ENCODE results near the gene TLL2.

The TLL2 gene

GRCh38 chr10:96327462-96327861, 186.3 kb downstream of the TLL2 start:
- no peaks in the 10 kb centered on the region for H3K27me3 ChIP-seq
- H3K36me3 ChIP-seq, result no peaks in the 10 kb centered on the region
- H3K27ac ChIP-seq, result no peak overlapping the region
- no peaks in the 10 kb centered on the region for H3K9me3 ChIP-seq
- TF ChIP-seq CTCF (IDR thresholded peaks at IDR 0.05), result no peak
- no peak overlapping the region for H3K4me3 ChIP-seq (ENCODE audit: low read depth in 1 of 2, low read length in 1 of 2)
- H3K4me1 ChIP-seq (ENCODE audit: control insufficient read depth in 1 of 2, insufficient read depth in 1 of 2, low read depth in 1 of 2, low read length in 1 of 2), result no peaks in the 10 kb centered on the region

- H3K4me1 ChIP-seq (ENCODE audit: control insufficient read depth in 1 of 2, insufficient read depth in 1 of 2, low read depth in 1 of 2, low read length in 1 of 2), result no peaks in the 10 kb centered on the region
- no peaks in the 10 kb centered on the region for H3K36me3 ChIP-seq
- no peak for TF ChIP-seq CTCF (IDR thresholded peaks at IDR 0.05)
- H3K4me3 ChIP-seq (ENCODE audit: low read depth in 1 of 2, low read length in 1 of 2), result no peak overlapping the region
- H3K27ac ChIP-seq, result no peak overlapping the region
- H3K27me3 ChIP-seq, result no peaks in the 10 kb centered on the region
- H3K9me3 ChIP-seq, result no peaks in the 10 kb centered on the region
Observed at GRCh38 chr10:96325719-96326373, 187.9 kb downstream of the TLL2 start.

GRCh38 chr10:96324447-96324846, 189.3 kb downstream of the TLL2 start:
- Histone ChIP-seq H3K4me1 (ENCODE audit: control insufficient read depth in 1 of 2, insufficient read depth in 1 of 2, low read depth in 1 of 2, low read length in 1 of 2) (no peaks in the 10 kb centered on the region), H3K36me3 (no peaks in the 10 kb centered on the region), H3K9me3 (no peaks in the 10 kb centered on the region), H3K27ac (no peak overlapping the region), H3K27me3 (no peaks in the 10 kb centered on the region), H3K4me3 (ENCODE audit: low read depth in 1 of 2, low read length in 1 of 2) (no peak overlapping the region)
- TF ChIP-seq CTCF (IDR thresholded peaks at IDR 0.05), result no peak

- no peak for TF ChIP-seq CTCF (IDR thresholded peaks at IDR 0.05)
- H3K4me3 ChIP-seq (ENCODE audit: low read depth in 1 of 2, low read length in 1 of 2), result no peak overlapping the region
- no peaks in the 10 kb centered on the region for H3K4me1 ChIP-seq (ENCODE audit: control insufficient read depth in 1 of 2, insufficient read depth in 1 of 2, low read depth in 1 of 2, low read length in 1 of 2)
- no peaks in the 10 kb centered on the region for H3K9me3 ChIP-seq
- no peak overlapping the region for H3K27ac ChIP-seq
- no peaks in the 10 kb centered on the region for H3K27me3 ChIP-seq
- H3K36me3 ChIP-seq, result no peaks in the 10 kb centered on the region
Observed at GRCh38 chr10:96322275-96322674, 191.5 kb downstream of the TLL2 start.

GRCh38 chr10:96321822-96322221, 191.9 kb downstream of the TLL2 start:
- Histone ChIP-seq H3K9me3 (no peaks in the 10 kb centered on the region), H3K36me3 (no peaks in the 10 kb centered on the region), H3K4me1 (ENCODE audit: control insufficient read depth in 1 of 2, insufficient read depth in 1 of 2, low read depth in 1 of 2, low read length in 1 of 2) (no peaks in the 10 kb centered on the region), H3K27me3 (no peaks in the 10 kb centered on the region), H3K27ac (no peak overlapping the region), H3K4me3 (ENCODE audit: low read depth in 1 of 2, low read length in 1 of 2) (no peak overlapping the region)
- TF ChIP-seq CTCF (IDR thresholded peaks at IDR 0.05), result no peak

Measured in neutrophil (primary cell).